Endothelial cell of umbilical vein (primary cell): ENCODE data around the gene GARIN5B. TPM values are rescaled to one million over a fixed set of nuclear protein-coding genes. Genes with fewer than 3 reads are reported as not detected.

Experiments used
- BruUV-seq: library from RNA; stranded (reverse); fragments of 400-500 nt; replicated peaks from 2 replicates; lab custom pipeline; 2021; lab: Mats Ljungman, UMichigan
- CTCF ChIA-PET: fragments of 300-600, 350-600 bp; sonication (Branson Sonifier 250); formaldehyde crosslinking; loops from one replicate; lab custom pipeline; 2021; ENCODE audit warnings: antibody characterized with exemption, inconsistent platforms; lab: Charles Lee
- POLR2A ChIA-PET: fragments of 300-600, 350-600 bp; sonication (Branson Sonifier 250); formaldehyde crosslinking; loops from one replicate; lab custom pipeline; 2021; ENCODE audit warnings: antibody characterized with exemption, inconsistent platforms; lab: Charles Lee
- DNase-seq: peaks from one replicate; pipeline ENCODE4 v3.0.0-alpha.2; 2011; ENCODE audit warnings: low read depth, low spot score
- FAIRE-seq: peaks from 2 replicates; lab custom pipeline; 2011; peaks lifted over from hg19 to GRCh38; lab: Jason Lieb, UNC
- H2AFZ ChIP-seq: 2 replicates; pipeline ENCODE4 v1.6.0; 2012; ENCODE audit warnings: low read depth, low read length, control low read depth, inconsistent platforms
- H3K27ac ChIP-seq: 2 replicates; pipeline ENCODE4 v1.5.1; 2011; ENCODE audit warnings: low read depth, mild to moderate bottlenecking, control low read depth, low read length, moderate library complexity; ENCODE audit not compliant: insufficient read depth
- H3K27me3 ChIP-seq, 2 experiments: 2 replicates each; pipeline versions ENCODE4 v1.6.0 to v1.6.1; 2011; ENCODE audit warnings: low read length in 2 of 2, mixed read lengths in 1 of 2; ENCODE audit not compliant: control insufficient read depth in 2 of 2, insufficient read depth in 2 of 2
- H3K36me3 ChIP-seq, 2 experiments: 2 replicates in 1 of 2; 3 replicates in 1 of 2; pipeline ENCODE4 v1.5.1; 2011; ENCODE audit warnings: low read length in 2 of 2, mild to moderate bottlenecking in 1 of 2, moderate library complexity in 1 of 2; ENCODE audit not compliant: control insufficient read depth in 2 of 2, insufficient read depth in 2 of 2; ENCODE audit errors: extremely low read depth in 1 of 2
- H3K4me1 ChIP-seq: 3 replicates; pipeline ENCODE4 v1.5.1; 2011; ENCODE audit warnings: mild to moderate bottlenecking, low read length; ENCODE audit not compliant: control insufficient read depth, insufficient read depth; ENCODE audit errors: extremely low read depth
- H3K4me2 ChIP-seq: 2 replicates; pipeline ENCODE4 v1.6.1; 2011; ENCODE audit warnings: low read length, control low read depth, mixed read lengths; ENCODE audit not compliant: insufficient read depth
- H3K4me3 ChIP-seq, 3 experiments: fragments of 200-600 bp in 1 of 3; sonication (generic), shearing (Covaris generic) in 1 of 3; replicated peaks in 1 of 3; 2 replicates each; pipeline ENCODE4 v1.5.1; 2011 to 2016; ENCODE audit warnings: control low read depth in 3 of 3, low read length in 3 of 3, mild to moderate bottlenecking in 2 of 3, inconsistent platforms in 1 of 3, low read depth in 1 of 3, moderate library complexity in 1 of 3; ENCODE audit not compliant: insufficient read depth in 1 of 3
- H3K79me2 ChIP-seq: 2 replicates; pipeline ENCODE4 v1.6.0; 2012; ENCODE audit warnings: low read length, inconsistent platforms; ENCODE audit not compliant: control insufficient read depth, insufficient read depth
- H3K9ac ChIP-seq: replicated peaks from 2 replicates; pipeline ENCODE3; 2011; ENCODE audit warnings: low read length, control low read depth; ENCODE audit not compliant: insufficient read depth; ENCODE audit errors: extremely low read depth
- H3K9me1 ChIP-seq: replicated peaks from 3 replicates; pipeline ENCODE4 v1.6.0; 2011; ENCODE audit warnings: mild to moderate bottlenecking, low read length; ENCODE audit not compliant: control insufficient read depth, insufficient read depth; ENCODE audit errors: extremely low read depth
- H3K9me3 ChIP-seq: replicated peaks from 2 replicates; pipeline ENCODE4 v1.5.1; 2012; ENCODE audit warnings: low read length, inconsistent platforms; ENCODE audit not compliant: control insufficient read depth, insufficient read depth
- H4K20me1 ChIP-seq: replicated peaks from 2 replicates; pipeline ENCODE3; 2011; ENCODE audit warnings: mild to moderate bottlenecking, low read length; ENCODE audit not compliant: control insufficient read depth, insufficient read depth; ENCODE audit errors: extremely low read depth
- CTCF ChIP-seq, 2 donors: IDR thresholded peaks; 1 replicate in 1 of 2; 2 replicates in 1 of 2; pipeline ENCODE4 v1.5.1; 2011; ENCODE audit warnings: low read length in 2 of 2, mild to moderate bottlenecking in 2 of 2, moderate library complexity in 2 of 2, control low read depth in 1 of 2, inconsistent platforms in 1 of 2, low read depth in 1 of 2; ENCODE audit not compliant: insufficient read depth in 1 of 2; ENCODE audit errors: extremely low read depth in 1 of 2
- FOS ChIP-seq: IDR thresholded peaks from 2 replicates; pipeline ENCODE4 v1.6.1; 2011; ENCODE audit warnings: mild to moderate bottlenecking, low read length, moderate library complexity, borderline replicate concordance; ENCODE audit not compliant: insufficient read depth
- JUN ChIP-seq: IDR thresholded peaks from 2 replicates; pipeline ENCODE4 v1.6.1; 2011; ENCODE audit warnings: borderline replicate concordance, low read depth; ENCODE audit not compliant: insufficient read length, insufficient read depth
- MAX ChIP-seq: IDR thresholded peaks from 2 replicates; pipeline ENCODE4 v1.6.1; 2011; ENCODE audit not compliant: insufficient read depth, insufficient read length
- POLR2A ChIP-seq: IDR thresholded peaks from 2 replicates; pipeline ENCODE4 v1.6.1; 2012; ENCODE audit warnings: low read depth, mild to moderate bottlenecking, control low read depth, low read length
- POLR2AphosphoS5 ChIP-seq: IDR thresholded peaks from 2 replicates; pipeline ENCODE4 v1.6.1; 2012; ENCODE audit warnings: low read depth, mild to moderate bottlenecking, control low read depth, low read length, moderate library complexity; ENCODE audit not compliant: insufficient read depth
- dilution Hi-C: fragments of 300-500 bp; cut with MboI; formaldehyde crosslinking; loops from one replicate; pipeline ENCODE4 v1.15.0; 2019; ENCODE audit warnings: low sequenced_read_pairs; ENCODE audit not compliant: extremely low pct_ligation_motif_present
- intact Hi-C: fragments of 100-400 bp; cut with micrococcal nuclease; formaldehyde crosslinking; loops from one replicate; pipeline ENCODE4 v1.10.0; 2022
- polyA plus RNA-seq, 4 experiments: library from polyadenylated mRNA; depleted of rRNA in 3 of 4; stranded (reverse) in 3 of 4; unstranded in 1 of 4; fragments of >200 nt; gene quantifications; 2 replicates each; pipeline versions ENCODE4 v1.2.1 to v1.2.3, GENCODE V29; 2011 to 2012; ENCODE audit warnings: missing spikeins in 1 of 4
- total RNA-seq: library from RNA; stranded (reverse); gene quantifications from 2 replicates; pipeline ENCODE4 v1.2.3, GENCODE V29; 2021

The GARIN5B gene
- total and polyA plus RNA-seq, 2 donors (not counting 3 experiments of a cell fraction or from before 2014, with no cell fraction given) = not detected

- no peak overlapping the region for H2AFZ ChIP-seq
- H3K79me2 ChIP-seq = no peaks in the 10 kb centered on the region
- BruUV-seq = no TSS peak
- ChIA-PET POLR2A (no interaction called here), CTCF (no interaction called here)
- H3K9me3 ChIP-seq = no peaks in the 10 kb centered on the region
- no peaks in the 10 kb centered on the region for H4K20me1 ChIP-seq
- peaks cover 0 to 2% of the 10 kb centered on the region in 2 experiments for H3K27me3 ChIP-seq
- H3K9me1 ChIP-seq = no peaks in the 10 kb centered on the region
- peaks cover 0 to 7% of the 10 kb centered on the region in 2 experiments for H3K36me3 ChIP-seq
- DNase-seq (no peak), FAIRE-seq (no peak)
- dilution Hi-C loops (no loop called here), intact Hi-C loops (no loop called here)
- H3K27ac ChIP-seq = no peak overlapping the region
- H3K4me3 ChIP-seq = no peak overlapping the region
- no peaks in the 10 kb centered on the region for H3K4me1 ChIP-seq
- H3K9ac ChIP-seq = no peak overlapping the region
- no peak for TF ChIP-seq FOS
- no peak for TF ChIP-seq POLR2A
- TF ChIP-seq MAX = no peak
- TF ChIP-seq JUN = no peak
- TF ChIP-seq CTCF (IDR thresholded peaks at IDR 0.05; ENCODE audit: extremely low read depth in 1 of 2, insufficient read depth in 1 of 2, low read depth in 1 of 2, low read length in 2 of 2) = no peak
- no peak for TF ChIP-seq POLR2AphosphoS5
- H3K4me2 ChIP-seq = no peak overlapping the region
Observed at GRCh38 chr19:55346725-55347441, 16.2 kb downstream of the GARIN5B start.
